K562 (cell line): ENCODE measurements around the gene PRDM15.

Source experiments
- DPF2 ChIP-seq: fragments of 450-650 bp; IDR thresholded peaks from 2 replicates; pipeline ENCODE4 v1.6.1; 2016
- EZH2 ChIP-seq: IDR thresholded peaks from 2 replicates; pipeline ENCODE4 v1.6.1; 2012; ENCODE audit warnings: low read depth, mild to moderate bottlenecking, inconsistent platforms, low read length, borderline replicate concordance
- FOXM1 ChIP-seq, 2 experiments: fragments of 450-650 bp in 1 of 2; sonication (generic) in 1 of 2; formaldehyde crosslinking in 1 of 2; IDR thresholded peaks; 2 replicates each; pipeline versions ENCODE4 v1.6.1 to v1.9.0; 2017 to 2022; ENCODE audit warnings: low read depth in 2 of 2, mild to moderate bottlenecking in 2 of 2, missing genetic modification reagents in 1 of 2, moderate library complexity in 1 of 2
- GATA2 ChIP-seq: sonication (generic); formaldehyde crosslinking; IDR thresholded peaks from 2 replicates; pipeline ENCODE4 v1.4.0; 2020; ENCODE audit warnings: mild to moderate bottlenecking, missing genetic modification reagents
- MYBL2 ChIP-seq, 2 experiments: fragments of 450-650 bp in 1 of 2; sonication (generic) in 1 of 2; formaldehyde crosslinking in 1 of 2; IDR thresholded peaks; 2 replicates each; pipeline versions ENCODE4 v1.6.1 to v1.8.1; 2017 to 2022; ENCODE audit warnings: borderline replicate concordance in 1 of 2, inconsistent platforms in 1 of 2, low read depth in 1 of 2, mild to moderate bottlenecking in 1 of 2, missing genetic modification reagents in 1 of 2, moderate library complexity in 1 of 2
- NR2C2 ChIP-seq, 2 experiments: fragments of 200-800 bp in 1 of 2; sonication (Bioruptor generic) in 1 of 2; sonication (generic) in 1 of 2; formaldehyde crosslinking in 1 of 2; IDR thresholded peaks; 2 replicates each; pipeline versions ENCODE4 v1.6.1 to v1.8.0; 2016 to 2022; ENCODE audit warnings: mild to moderate bottlenecking in 1 of 2, missing compliant biosample characterization in 1 of 2, missing genetic modification characterization in 1 of 2, missing genetic modification reagents in 1 of 2
- POLR2AphosphoS5 ChIP-seq: IDR thresholded peaks from 2 replicates; pipeline ENCODE4 v1.6.1; 2011; ENCODE audit warnings: mild to moderate bottlenecking, low read depth, low read length, moderate library complexity; ENCODE audit not compliant: control insufficient read depth, insufficient read depth
- POU5F1 ChIP-seq: fragments of 150-350 bp; IDR thresholded peaks from 2 replicates; pipeline ENCODE4 v1.6.1; 2014; ENCODE audit warnings: borderline replicate concordance, low read length, low read depth, mild to moderate bottlenecking; ENCODE audit not compliant: partially characterized antibody
- RBM34 ChIP-seq: fragments of 200-400 bp; formaldehyde crosslinking; IDR thresholded peaks from 2 replicates; pipeline ENCODE4 v1.6.1; 2018; ENCODE audit warnings: low read length, borderline replicate concordance; ENCODE audit not compliant: insufficient read depth
- ZNF263 ChIP-seq: sonication (generic); formaldehyde crosslinking; IDR thresholded peaks from 2 replicates; pipeline ENCODE4 v1.8.0; 2022; ENCODE audit warnings: mild to moderate bottlenecking, missing genetic modification reagents, borderline replicate concordance
- TF ChIP-seq, protein P1 (sequence below): fragments of 450-650 bp; IDR thresholded peaks from 2 replicates; pipeline ENCODE4 v1.6.1; 2016
- TF ChIP-seq, protein P2 (sequence below): sonication (generic); formaldehyde crosslinking; IDR thresholded peaks from 2 replicates; pipeline ENCODE4 v1.8.0; 2022; ENCODE audit warnings: mild to moderate bottlenecking, missing genetic modification reagents
- TF ChIP-seq, protein P3 (sequence below), 2 experiments: fragments of 450-650 bp in 1 of 2; sonication (generic) in 1 of 2; formaldehyde crosslinking in 1 of 2; IDR thresholded peaks in 1 of 2; conservative IDR thresholded peaks in 1 of 2; 2 replicates each; pipeline versions ENCODE4 v1.6.1 to v1.8.1; 2016 to 2023; ENCODE audit warnings: mild to moderate bottlenecking in 2 of 2, moderate library complexity in 2 of 2, inconsistent platforms in 1 of 2, missing genetic modification reagents in 1 of 2

GRCh38 chr21:41794600-41794999, 84.5 kb downstream of the PRDM15 start:
- TF ChIP-seq MYBL2 (IDR thresholded peaks at IDR 0.05; ENCODE audit: low read depth) (no peak), MYBL2 (CRISPR knock-in tag; IDR thresholded peaks at IDR 0.05; ENCODE audit: borderline replicate concordance) (no peak), POU5F1 (no peak), POLR2AphosphoS5 (no peak), RBM34 (no peak), DPF2 (no peak), NR2C2 (CRISPR knock-in tag; IDR thresholded peaks at IDR 0.05) (no peak), NR2C2 (tag; IDR thresholded peaks at IDR 0.05) (no peak), FOXM1 (IDR thresholded peaks at IDR 0.05; ENCODE audit: low read depth) (no peak), FOXM1 (CRISPR knock-in tag; IDR thresholded peaks at IDR 0.05; ENCODE audit: low read depth) (no peak), ZNF263 (CRISPR knock-in tag) (no peak), GATA2 (CRISPR knock-in tag) (no peak), EZH2 (no peak)
- TF ChIP-seq, protein P1, sequence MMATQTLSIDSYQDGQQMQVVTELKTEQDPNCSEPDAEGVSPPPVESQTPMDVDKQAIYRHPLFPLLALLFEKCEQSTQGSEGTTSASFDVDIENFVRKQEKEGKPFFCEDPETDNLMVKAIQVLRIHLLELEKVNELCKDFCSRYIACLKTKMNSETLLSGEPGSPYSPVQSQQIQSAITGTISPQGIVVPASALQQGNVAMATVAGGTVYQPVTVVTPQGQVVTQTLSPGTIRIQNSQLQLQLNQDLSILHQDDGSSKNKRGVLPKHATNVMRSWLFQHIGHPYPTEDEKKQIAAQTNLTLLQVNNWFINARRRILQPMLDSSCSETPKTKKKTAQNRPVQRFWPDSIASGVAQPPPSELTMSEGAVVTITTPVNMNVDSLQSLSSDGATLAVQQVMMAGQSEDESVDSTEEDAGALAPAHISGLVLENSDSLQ, result no peak
- TF ChIP-seq, protein P2, sequence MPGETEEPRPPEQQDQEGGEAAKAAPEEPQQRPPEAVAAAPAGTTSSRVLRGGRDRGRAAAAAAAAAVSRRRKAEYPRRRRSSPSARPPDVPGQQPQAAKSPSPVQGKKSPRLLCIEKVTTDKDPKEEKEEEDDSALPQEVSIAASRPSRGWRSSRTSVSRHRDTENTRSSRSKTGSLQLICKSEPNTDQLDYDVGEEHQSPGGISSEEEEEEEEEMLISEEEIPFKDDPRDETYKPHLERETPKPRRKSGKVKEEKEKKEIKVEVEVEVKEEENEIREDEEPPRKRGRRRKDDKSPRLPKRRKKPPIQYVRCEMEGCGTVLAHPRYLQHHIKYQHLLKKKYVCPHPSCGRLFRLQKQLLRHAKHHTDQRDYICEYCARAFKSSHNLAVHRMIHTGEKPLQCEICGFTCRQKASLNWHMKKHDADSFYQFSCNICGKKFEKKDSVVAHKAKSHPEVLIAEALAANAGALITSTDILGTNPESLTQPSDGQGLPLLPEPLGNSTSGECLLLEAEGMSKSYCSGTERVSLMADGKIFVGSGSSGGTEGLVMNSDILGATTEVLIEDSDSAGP (CRISPR knock-in tag), result no peak
- TF ChIP-seq, protein P3, sequence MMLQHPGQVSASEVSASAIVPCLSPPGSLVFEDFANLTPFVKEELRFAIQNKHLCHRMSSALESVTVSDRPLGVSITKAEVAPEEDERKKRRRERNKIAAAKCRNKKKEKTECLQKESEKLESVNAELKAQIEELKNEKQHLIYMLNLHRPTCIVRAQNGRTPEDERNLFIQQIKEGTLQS (IDR thresholded peaks at IDR 0.05), result no peak
- TF ChIP-seq, protein P3 (CRISPR knock-in tag; conservative IDR thresholded peaks at IDR 0.05), result no peak
